ENCODE results near the gene WDR1.
A peak's percentile ranks its signal among the peaks of the same experiment; 100 is the strongest.

Gene WDR1

DNA sequence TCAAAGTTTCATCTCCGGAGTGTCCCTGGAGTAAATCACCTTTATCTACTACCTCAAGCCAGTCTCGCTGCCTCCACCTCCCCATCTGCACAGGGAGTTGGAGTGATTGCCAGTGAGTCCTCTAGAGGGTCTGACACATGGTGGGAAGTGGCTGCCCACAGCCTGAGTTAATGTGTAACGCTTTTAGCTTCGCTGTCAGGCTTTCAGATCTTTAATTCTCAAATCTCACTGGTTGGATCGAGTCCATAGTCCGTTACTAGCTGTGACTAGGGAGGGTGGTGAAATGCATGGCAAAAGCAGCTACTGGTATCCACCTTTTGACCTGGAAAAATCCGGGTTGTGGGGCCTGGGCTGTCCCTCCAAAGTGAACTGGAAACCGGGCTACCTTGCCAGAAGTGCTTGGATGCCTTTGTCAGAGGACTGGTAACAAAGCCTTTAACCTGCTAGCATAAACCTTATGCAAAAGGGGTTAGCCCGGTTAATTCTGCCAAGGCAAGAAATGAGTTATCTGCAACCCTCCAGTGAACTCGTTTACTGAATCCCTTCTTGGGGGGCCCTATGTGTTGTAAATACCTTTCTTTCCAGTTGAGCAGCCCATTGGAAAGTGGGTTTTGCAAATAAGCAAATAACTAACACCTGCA, 5.1 kb upstream of the WDR1 start:
- Histone ChIP-seq H3K4me3 (ENCODE audit: insufficient read depth, low read depth, low read length) (no peak overlapping the region), H3K4me1 (ENCODE audit: control insufficient read depth, insufficient read depth, low read length) (peaks cover 19% of the 10 kb centered on the region), H3K27me3 (ENCODE audit: control insufficient read depth, insufficient read depth, low read length, poor library complexity, severe bottlenecking) (no peaks in the 10 kb centered on the region), H3K9me3 (ENCODE audit: control insufficient read depth, low read length) (no peaks in the 10 kb centered on the region), H3K36me3 (ENCODE audit: control insufficient read depth, insufficient read depth, low read length) (no peaks in the 10 kb centered on the region), H3K27ac (ENCODE audit: insufficient read depth, low read depth, low read length, poor library complexity, severe bottlenecking) (no peak overlapping the region)
- WGBS, 2 experiments = 83% methylated on average over 9 to 10 of the region's 10 CpGs

DNA sequence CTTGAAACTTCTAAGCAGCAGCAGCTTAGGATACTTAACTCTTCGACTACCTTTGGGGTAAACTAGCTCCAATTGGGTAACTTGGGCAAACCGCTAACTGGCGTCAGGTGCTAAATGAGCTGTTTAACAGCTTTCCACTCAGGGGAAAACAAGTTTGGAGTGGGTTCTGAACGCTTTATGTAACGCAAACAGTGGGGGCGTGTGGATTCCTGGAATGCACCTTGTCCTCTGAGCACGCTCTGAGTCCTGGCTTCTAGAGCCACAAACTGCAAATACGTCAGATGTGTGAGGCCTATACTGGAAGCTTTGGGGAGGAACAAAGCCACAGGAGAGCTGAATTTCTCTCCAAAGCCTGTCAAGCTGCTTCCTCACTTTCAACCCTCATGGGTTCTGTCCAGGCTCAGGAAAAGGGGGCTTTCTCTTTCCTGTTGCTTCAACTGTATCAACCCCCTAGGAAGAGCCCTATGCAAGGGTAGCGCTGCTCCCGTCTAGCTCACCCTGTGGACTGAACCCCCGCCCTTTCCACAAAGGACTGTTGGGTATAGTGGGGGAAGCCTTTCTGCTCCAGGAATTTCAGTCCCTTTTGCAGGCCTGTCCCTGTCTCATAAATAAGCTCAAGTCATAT, 4.5 kb upstream of the WDR1 start:
- WGBS, 2 experiments = 92% methylated on average over 9 to 11 of the region's 11 CpGs
- Histone ChIP-seq H3K4me3 (ENCODE audit: insufficient read depth, low read depth, low read length) (no peak overlapping the region), H3K9me3 (ENCODE audit: control insufficient read depth, low read length) (no peaks in the 10 kb centered on the region), H3K27me3 (ENCODE audit: control insufficient read depth, insufficient read depth, low read length, poor library complexity, severe bottlenecking) (no peaks in the 10 kb centered on the region), H3K4me1 (ENCODE audit: control insufficient read depth, insufficient read depth, low read length) (peaks cover 19% of the 10 kb centered on the region), H3K36me3 (ENCODE audit: control insufficient read depth, insufficient read depth, low read length) (no peaks in the 10 kb centered on the region), H3K27ac (ENCODE audit: insufficient read depth, low read depth, low read length, poor library complexity, severe bottlenecking) (no peak overlapping the region)

DNA sequence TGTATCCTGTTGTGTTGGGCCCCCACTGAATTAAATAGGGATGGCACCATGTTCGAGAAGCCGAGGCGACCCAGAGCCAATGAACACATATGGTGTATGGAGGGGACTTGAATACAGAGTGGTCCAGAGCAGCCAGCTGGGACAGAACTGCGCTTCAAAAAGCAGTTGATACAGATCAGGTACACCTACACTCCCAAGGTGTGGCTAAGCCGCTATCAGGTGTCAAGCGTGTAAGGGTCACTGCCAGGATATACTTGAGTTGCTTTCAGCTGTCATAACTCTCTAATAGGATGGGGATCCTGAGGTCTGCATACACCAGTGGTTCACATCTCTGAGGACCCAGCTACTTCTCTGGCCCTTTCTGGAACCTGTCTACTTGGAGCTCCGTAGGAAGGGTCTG, 3.2 kb upstream of the WDR1 start:
- no peaks in the 10 kb centered on the region for H3K27me3 ChIP-seq (ENCODE audit: control insufficient read depth, insufficient read depth, low read length, poor library complexity, severe bottlenecking)
- WGBS, 2 experiments = 95 to 98% methylated on average over 7 of the region's 7 CpGs
- peaks cover 2% of the 10 kb centered on the region for H3K36me3 ChIP-seq (ENCODE audit: control insufficient read depth, insufficient read depth, low read length)
- H3K9me3 ChIP-seq (ENCODE audit: control insufficient read depth, low read length) = no peaks in the 10 kb centered on the region
- H3K4me1 ChIP-seq (ENCODE audit: control insufficient read depth, insufficient read depth, low read length) = peaks cover 28% of the 10 kb centered on the region
- H3K4me3 ChIP-seq (ENCODE audit: insufficient read depth, low read depth, low read length) = no peak overlapping the region
- no peak overlapping the region for H3K27ac ChIP-seq (ENCODE audit: insufficient read depth, low read depth, low read length, poor library complexity, severe bottlenecking)

DNA sequence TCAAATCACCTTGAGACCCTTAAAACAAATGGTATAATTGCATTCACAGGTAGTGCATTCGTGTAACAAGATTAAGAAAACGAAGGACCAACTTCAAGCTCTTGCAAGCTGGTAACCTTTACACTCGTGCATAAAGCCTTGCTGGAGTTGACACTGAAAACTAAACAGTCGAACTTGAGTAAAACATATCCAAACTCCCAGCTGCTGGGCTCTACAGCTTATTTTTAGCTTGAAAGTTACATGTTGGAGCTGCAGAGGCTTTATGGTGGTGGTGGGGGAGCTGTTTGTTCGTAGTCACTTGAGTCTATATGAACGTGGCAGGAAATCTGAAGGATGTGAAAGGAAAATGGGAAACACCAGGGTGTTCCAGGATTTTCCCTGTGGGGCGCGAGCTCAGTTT, 2.7 kb upstream of the WDR1 start:
- Histone ChIP-seq H3K4me3 (ENCODE audit: insufficient read depth, low read depth, low read length) (no peak overlapping the region), H3K4me1 (ENCODE audit: control insufficient read depth, insufficient read depth, low read length) (peaks cover 31% of the 10 kb centered on the region), H3K9me3 (ENCODE audit: control insufficient read depth, low read length) (no peaks in the 10 kb centered on the region), H3K27me3 (ENCODE audit: control insufficient read depth, insufficient read depth, low read length, poor library complexity, severe bottlenecking) (no peaks in the 10 kb centered on the region), H3K36me3 (ENCODE audit: control insufficient read depth, insufficient read depth, low read length) (peaks cover 4% of the 10 kb centered on the region), H3K27ac (ENCODE audit: insufficient read depth, low read depth, low read length, poor library complexity, severe bottlenecking) (no peak overlapping the region)
- WGBS, 2 experiments = 89 to 93% methylated on average over 8 of the region's 8 CpGs

DNA sequence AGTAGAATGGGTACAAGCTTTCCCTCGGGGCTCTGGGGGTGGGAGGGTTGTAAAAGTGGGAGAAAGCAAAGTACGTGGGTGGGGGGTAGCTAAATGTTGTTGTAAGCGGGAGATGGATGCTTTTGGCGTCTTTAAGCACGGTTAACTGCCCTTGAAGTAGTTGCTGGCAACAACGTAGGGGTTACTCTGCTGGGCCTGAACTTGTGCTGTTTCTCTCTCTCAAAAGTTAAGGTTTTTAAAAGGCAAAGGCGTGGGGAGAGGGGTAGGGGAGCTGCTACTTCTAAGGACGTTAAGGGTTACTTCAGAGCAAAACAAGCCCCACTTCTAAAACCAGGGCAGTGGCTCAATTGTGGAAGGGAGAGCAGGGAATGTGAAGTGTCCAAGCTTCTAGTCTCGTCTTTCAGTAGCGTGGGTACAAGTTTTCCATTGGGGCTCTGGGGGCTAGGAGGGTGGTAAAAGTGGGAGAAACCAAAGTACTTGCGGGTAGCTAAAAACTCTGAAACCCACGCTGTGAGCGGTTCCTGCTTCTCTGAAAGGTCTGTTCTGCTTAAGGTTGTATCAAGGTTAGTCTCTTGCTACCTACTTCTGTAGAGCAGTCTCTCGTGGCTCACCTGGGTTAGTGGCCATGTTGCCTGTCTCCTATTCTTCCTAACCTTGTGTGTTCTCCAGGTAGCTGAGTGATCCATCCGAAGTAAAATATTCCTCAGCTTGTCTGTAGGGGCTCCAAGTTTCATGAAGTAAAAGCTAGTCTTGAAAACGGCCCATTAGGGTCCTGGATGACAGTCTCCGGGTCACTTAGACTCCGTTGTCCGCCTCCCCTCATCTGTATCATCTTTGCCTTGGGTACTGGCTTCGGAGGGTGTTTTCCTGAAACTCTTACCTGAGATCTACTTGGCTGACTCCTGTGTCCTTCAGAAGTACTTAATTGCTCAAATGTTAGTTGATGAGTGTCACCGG, 1.7 kb upstream of the WDR1 start:
- Histone ChIP-seq H3K4me1 (ENCODE audit: control insufficient read depth, insufficient read depth, low read length) (peaks cover 24% of the 10 kb centered on the region), H3K27me3 (ENCODE audit: control insufficient read depth, insufficient read depth, low read length, poor library complexity, severe bottlenecking) (no peaks in the 10 kb centered on the region), H3K27ac (ENCODE audit: insufficient read depth, low read depth, low read length, poor library complexity, severe bottlenecking) (no peak overlapping the region), H3K36me3 (ENCODE audit: control insufficient read depth, insufficient read depth, low read length) (peaks cover 7% of the 10 kb centered on the region), H3K9me3 (ENCODE audit: control insufficient read depth, low read length) (no peaks in the 10 kb centered on the region), H3K4me3 (ENCODE audit: insufficient read depth, low read depth, low read length) (peak overlapping the region; percentile 87)
- WGBS, 2 experiments = 74 to 76% methylated on average over 21 of the region's 21 CpGs

DNA sequence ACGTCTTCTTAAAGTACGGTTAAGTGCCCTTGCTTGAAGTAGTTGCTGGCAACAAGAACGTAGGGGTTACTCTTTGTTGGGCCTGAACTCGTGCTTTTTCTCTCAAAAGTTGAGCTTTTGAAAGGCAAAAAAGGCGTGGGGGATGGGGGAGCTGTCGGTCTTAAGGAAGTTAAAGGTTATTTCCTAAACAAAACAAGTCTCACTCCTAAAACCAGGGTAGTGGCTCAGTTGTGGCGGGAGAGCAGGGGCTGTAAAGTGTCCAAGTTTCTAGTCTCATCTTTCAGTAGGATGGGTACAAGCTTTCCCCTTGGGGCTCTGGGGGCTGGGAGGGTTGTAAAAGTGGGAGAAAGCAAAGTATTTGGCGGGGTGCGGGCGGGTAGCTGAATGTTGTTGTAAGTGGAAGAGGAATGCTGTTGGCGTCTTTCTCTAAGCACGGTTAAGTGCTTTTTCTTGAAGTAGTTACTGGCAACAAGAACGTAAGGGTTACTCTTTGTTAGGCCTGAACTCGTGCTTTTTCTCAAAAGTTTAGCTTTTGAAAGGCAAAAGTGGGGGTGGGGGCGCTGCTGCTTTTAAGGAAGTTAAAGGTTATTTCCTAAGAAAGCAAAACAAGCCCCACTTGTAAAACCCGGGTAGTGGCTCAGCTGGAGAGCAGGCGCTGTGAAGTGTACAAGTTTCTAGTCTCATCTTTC, 904 bp upstream of the WDR1 start:
- no peaks in the 10 kb centered on the region for H3K27me3 ChIP-seq (ENCODE audit: control insufficient read depth, insufficient read depth, low read length, poor library complexity, severe bottlenecking)
- no peaks in the 10 kb centered on the region for H3K9me3 ChIP-seq (ENCODE audit: control insufficient read depth, low read length)
- WGBS, 2 experiments = 9% methylated on average over 17 of the region's 17 CpGs
- peaks cover 19% of the 10 kb centered on the region for H3K4me1 ChIP-seq (ENCODE audit: control insufficient read depth, insufficient read depth, low read length)
- peaks cover 15% of the 10 kb centered on the region for H3K36me3 ChIP-seq (ENCODE audit: control insufficient read depth, insufficient read depth, low read length)
- H3K27ac ChIP-seq (ENCODE audit: insufficient read depth, low read depth, low read length, poor library complexity, severe bottlenecking) = peak overlapping the region; percentile 92
- H3K4me3 ChIP-seq (ENCODE audit: insufficient read depth, low read depth, low read length) = peak overlapping the region; percentile 87

DNA sequence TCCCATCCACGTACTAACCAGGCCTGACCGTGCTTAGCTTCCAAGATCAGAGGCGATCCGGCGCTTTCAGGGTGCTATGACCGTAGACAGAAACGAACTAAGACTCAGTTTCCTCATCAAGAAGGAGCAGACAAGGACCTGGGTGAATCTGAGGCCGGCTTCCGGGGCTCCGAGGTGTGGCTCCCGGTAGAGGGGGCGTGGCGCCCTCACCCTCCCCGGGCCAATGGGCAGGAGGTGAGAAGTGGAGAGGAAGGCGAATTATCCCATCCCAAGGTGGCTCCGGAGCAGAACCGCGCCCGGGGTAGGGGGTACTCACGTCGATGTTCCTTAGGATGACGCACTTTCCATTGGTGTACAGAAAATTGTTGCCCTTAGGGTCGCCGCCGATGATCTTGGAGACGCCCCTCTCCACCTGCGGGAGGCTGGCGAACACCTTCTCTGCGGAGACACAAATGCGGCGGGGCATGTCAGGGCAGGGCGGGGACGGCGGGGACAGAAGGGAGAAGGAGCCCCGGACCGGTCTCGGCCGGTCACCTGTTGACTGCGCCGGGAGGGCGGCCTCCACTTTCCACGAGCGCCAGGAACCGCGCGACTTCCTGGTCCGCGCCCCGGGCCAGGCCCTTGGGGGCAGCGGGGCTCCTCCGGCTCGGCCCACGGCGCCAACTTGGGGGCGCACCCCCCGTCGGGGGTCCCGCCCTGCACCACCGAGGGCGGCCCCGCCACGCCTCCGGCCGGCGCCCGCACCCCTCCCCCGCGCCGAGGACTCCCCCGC, 616 bp downstream of the WDR1 start:
- Histone ChIP-seq H3K36me3 (ENCODE audit: control insufficient read depth, insufficient read depth, low read length) (peaks cover 21% of the 10 kb centered on the region), H3K27ac (ENCODE audit: insufficient read depth, low read depth, low read length, poor library complexity, severe bottlenecking) (peak overlapping the region; percentile 67), H3K4me1 (ENCODE audit: control insufficient read depth, insufficient read depth, low read length) (peaks cover 19% of the 10 kb centered on the region), H3K4me3 (ENCODE audit: insufficient read depth, low read depth, low read length) (peak overlapping the region; percentile 87), H3K27me3 (ENCODE audit: control insufficient read depth, insufficient read depth, low read length, poor library complexity, severe bottlenecking) (no peaks in the 10 kb centered on the region), H3K9me3 (ENCODE audit: control insufficient read depth, low read length) (no peaks in the 10 kb centered on the region)
- 2 to 3% methylated on average over 70 of the region's 70 CpGs for WGBS, 2 experiments

DNA sequence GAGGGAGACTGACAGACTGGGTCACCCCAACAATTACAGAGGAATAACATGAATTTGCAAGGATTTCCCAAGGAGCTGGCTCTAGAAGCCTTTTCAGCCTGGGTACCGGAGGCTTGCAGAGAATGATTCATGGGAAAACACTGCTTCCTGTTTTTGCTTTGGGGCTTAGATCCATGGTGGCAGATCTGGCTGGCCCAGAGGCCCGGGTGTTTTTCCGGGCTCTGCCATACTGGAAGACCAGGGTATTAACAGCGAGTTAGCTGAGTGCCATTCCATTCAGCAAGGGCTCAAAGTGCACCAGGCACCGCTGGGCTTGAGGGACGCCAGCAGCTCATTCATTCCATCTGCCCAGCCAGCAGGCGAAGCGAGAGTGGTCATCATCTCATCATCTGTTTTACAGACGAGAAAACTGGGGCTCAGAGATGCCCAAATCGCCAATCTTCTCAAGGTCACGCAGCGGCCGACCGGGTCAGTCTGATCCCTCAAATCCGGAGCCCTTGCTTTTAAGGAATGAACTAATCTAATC, 1.3 kb downstream of the WDR1 start:
- Histone ChIP-seq H3K9me3 (ENCODE audit: control insufficient read depth, low read length) (no peaks in the 10 kb centered on the region), H3K27ac (ENCODE audit: insufficient read depth, low read depth, low read length, poor library complexity, severe bottlenecking) (no peak overlapping the region), H3K36me3 (ENCODE audit: control insufficient read depth, insufficient read depth, low read length) (peaks cover 24% of the 10 kb centered on the region), H3K4me1 (ENCODE audit: control insufficient read depth, insufficient read depth, low read length) (peaks cover 19% of the 10 kb centered on the region), H3K27me3 (ENCODE audit: control insufficient read depth, insufficient read depth, low read length, poor library complexity, severe bottlenecking) (no peaks in the 10 kb centered on the region), H3K4me3 (ENCODE audit: insufficient read depth, low read depth, low read length) (peak overlapping the region; percentile 87)
- 66 to 74% methylated on average over 15 of the region's 15 CpGs for WGBS, 2 experiments

DNA sequence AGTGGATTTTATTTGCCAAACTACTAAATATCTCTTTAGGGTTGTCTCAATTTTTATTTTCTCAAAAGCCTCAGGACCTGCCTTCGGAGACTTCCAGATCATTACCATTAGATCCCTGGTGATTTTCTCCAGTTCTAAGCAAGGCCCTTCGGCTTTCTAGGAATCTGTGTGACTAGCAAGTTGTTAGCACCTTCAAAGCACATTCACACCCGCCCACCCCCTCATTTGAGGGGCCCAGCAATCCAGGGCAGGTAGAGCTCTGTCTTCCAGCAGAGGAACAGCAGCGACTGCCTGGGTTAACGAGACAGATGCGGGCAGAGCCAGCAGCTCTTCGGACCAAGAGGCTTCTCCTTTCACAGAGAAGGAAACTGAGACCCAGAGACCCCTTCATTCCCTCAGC, 2.0 kb downstream of the WDR1 start:
- Histone ChIP-seq H3K9me3 (ENCODE audit: control insufficient read depth, low read length) (no peaks in the 10 kb centered on the region), H3K36me3 (ENCODE audit: control insufficient read depth, insufficient read depth, low read length) (peaks cover 27% of the 10 kb centered on the region), H3K4me3 (ENCODE audit: insufficient read depth, low read depth, low read length) (peak overlapping the region; percentile 4), H3K27me3 (ENCODE audit: control insufficient read depth, insufficient read depth, low read length, poor library complexity, severe bottlenecking) (no peaks in the 10 kb centered on the region), H3K27ac (ENCODE audit: insufficient read depth, low read depth, low read length, poor library complexity, severe bottlenecking) (no peak overlapping the region), H3K4me1 (ENCODE audit: control insufficient read depth, insufficient read depth, low read length) (peaks cover 19% of the 10 kb centered on the region)
- WGBS, 2 experiments = 92 to 94% methylated on average over 7 of the region's 7 CpGs

All from ectodermal cell (in vitro differentiated cells).